HG02840 (cell line): ENCODE measurements around the gene CDK11A.
A peak's percentile ranks its signal among the peaks of the same experiment; 100 is the strongest.
"Not testable (repeated sequence)": the region's sequence is repeated elsewhere in the genome, so short reads cannot be mapped to it uniquely, and the experiment has no call there.

Experiments
- ATAC-seq: cut with Tn5 transposase; IDR thresholded peaks from one replicate; pipeline ENCODE4 v1.9.1; 2021; ENCODE audit warnings: mild to moderate bottlenecking, moderate library complexity, moderate number of reproducible peaks; ENCODE audit not compliant: unreplicated experiment, low FRiP score

Gene CDK11A

DNA sequence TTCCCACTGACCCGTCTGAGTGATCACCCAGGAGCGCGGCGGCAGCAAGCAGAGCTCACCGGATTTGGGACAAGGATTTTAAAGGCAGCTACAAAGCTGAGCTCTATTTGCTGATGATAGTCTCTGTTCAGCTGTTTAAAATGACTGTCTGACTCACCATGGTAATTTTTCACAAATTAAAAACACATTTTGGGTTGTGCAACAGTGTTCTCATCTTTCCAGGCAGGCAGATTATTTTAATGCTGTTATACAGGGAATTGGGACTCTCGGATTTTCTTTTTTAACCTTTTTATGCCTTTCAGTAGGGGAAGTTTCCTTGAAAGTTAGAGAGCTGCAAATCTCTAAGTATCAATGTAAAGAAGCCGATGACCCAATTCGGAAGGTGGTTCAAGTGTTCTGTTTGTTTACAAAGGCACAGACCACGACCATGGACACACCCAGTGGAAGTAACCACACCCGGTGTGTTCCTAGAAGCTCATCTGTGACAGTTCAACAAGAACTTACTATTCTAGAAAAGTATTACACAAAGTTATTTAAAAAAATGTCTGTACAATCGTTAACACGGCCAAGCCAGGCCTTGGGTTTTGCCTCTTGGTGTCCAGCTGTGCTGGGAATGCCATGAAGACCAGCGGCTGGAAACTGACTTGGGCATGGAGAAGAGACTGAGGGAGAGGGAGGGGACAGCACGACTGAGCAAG lies 4.3 kb upstream of the CDK11A start:
- ATAC-seq: not testable (repeated sequence)

DNA sequence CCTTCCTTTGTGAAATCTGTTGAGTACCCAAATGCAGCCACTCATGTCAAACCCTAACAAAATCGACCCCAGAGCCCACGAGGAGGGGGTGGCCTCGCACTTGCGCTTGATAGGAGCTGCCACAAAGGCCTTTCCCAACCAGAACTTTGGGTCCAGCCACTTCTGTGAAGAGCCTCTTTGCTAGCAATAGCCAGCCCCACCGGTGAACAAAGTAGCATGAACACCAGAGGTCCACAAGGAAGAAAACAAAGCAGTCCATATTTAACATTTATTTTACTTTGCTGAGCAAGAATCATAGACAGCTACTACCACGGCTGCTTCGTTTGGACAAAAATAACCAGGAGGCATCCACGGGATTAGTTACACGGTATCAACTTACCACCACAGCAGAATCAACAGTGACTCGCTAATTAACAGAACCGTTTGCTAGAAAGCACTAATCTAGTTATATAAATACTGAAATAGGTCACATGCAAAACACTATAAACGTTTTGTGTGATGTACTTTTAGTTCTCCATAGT lies 3.0 kb upstream of the CDK11A start:
- ATAC-seq: not testable (repeated sequence)

DNA sequence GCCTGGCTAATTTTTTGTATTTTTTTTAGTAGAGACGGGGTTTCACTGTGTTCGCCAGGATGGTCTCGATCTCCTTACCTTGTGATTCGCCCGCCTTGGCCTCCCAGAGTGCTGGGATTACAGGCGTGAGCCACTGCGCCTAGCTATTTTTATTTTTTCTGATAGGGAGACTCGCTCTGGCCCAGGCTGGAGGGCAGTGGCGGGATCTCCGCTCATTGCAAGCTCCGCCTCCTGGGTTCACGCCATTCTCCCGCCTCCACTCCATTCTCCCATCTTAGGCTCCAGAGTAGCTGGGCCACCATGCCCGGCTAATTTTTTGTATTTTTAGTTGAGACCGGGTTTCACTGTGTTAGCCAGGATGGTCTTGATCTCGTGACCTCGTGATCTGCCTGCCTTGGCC lies 1.9 kb upstream of the CDK11A start:
- ATAC-seq: not testable (repeated sequence)

DNA sequence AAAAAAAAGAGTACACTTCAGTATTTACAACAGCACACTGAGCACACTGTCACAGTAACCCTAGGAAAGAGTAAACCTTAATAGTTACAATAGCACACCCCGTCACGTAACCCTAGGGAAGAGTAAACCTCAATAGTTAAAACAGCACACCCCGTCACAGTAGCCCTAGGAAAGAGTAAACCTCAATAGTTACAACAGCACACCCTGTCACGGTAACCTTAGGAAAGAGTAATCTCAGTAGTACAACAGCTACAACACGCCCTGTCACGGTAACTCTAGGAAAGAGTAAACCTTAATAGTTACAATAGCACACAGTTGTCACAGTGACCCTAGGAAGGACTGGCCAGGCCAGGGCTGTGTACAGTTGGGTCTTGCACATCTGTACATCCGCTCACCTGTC lies 3.0 kb downstream of the CDK11A start:
- ATAC-seq: no peak

DNA sequence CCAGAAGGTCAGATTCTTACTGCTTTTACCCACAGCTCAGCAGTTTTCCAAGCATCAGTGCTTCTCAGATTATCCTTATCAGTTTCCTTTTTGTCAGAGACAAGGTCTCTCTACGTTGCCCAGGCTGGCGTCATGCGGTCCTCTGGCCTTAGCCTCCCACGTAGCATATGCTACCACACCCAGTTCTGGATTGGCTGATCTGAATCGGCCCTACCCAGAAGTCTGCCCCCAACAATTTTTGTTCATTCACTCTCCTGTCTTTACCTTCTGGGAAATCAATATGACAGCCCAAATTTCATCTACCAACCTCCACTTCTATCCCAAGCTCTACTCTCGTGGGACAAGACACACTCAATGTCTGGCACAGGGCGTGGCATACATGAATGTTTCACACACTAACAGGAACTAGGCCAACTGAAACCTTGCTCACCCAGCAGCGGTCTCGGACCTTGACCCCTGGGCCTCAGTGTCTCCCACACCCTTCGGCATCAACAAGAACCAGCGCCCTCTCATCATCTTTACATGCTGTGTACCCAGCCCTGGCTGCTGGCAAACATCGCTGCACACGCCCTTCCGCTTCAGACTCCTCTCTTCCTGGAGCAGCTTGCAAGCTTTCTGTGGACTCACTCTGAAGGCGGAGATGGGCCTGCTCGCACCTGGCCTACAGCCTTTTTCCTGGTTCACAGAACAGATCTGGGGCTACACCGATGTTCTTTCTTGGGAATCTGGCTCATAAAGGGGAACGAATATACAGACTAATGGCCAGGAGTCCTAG lies 8.9 kb downstream of the CDK11A start:
- not testable (repeated sequence) for ATAC-seq

DNA sequence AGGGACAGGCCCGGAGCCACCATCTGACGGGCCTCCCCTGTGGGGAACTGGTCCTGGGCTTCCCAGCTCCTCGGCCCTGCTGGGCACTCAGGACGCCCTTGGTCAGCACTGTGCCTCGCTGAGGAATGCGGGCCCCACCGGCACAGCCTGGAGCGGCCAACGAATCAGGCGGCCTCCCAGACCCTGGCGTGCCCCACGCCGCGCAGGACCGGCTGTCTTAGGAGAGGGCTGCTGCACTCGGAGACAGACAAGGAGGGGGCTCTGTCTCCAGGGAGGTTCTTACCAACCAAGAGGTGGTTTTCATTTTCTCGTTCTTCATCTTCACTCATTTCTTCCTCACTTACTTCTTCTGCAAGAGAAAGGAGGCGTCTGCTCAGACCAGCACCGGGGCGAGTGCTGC lies 16.3 kb downstream of the CDK11A start:
- not testable (repeated sequence) for ATAC-seq

DNA sequence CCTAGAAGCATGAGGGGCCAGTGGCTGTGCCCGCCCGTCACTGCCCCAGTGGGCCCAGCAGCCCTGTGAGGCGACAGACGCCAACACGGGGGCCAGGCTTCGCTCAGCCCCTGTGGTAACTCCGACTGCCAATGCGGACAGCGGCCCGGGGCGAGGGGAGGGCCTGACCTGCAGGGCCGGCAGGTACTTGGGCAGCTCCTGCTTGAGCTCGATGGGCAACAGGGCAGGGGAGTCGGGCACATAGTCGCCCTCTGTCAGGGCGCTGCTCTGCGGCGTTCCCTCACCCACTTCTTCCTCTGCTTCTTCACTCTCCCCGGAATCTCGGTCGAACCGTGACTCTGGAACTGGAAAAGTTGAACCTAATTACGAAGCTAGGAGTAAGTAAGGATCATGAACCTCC lies 16.9 kb downstream of the CDK11A start:
- not testable (repeated sequence) for ATAC-seq

DNA sequence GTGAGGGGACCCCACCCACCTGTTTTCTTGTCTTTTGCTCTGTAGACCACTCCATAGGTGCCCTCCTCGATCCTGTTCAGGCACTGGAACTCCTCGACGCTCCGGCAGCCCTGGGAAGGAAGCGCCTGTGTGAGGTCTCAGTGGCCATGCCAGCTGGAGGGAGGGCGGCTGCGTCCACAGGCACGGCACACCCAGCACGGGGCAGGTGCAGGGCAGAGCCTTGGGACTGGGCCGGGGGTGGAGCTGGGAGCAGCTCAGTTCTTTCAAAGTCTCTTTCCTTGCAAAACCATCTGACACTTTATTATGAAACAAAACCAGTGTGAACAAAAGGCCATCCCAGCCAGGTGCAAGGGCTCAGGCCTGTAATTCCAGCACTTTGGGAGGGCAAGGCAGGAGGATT lies 18.5 kb downstream of the CDK11A start:
- ATAC-seq: not testable (repeated sequence)

DNA sequence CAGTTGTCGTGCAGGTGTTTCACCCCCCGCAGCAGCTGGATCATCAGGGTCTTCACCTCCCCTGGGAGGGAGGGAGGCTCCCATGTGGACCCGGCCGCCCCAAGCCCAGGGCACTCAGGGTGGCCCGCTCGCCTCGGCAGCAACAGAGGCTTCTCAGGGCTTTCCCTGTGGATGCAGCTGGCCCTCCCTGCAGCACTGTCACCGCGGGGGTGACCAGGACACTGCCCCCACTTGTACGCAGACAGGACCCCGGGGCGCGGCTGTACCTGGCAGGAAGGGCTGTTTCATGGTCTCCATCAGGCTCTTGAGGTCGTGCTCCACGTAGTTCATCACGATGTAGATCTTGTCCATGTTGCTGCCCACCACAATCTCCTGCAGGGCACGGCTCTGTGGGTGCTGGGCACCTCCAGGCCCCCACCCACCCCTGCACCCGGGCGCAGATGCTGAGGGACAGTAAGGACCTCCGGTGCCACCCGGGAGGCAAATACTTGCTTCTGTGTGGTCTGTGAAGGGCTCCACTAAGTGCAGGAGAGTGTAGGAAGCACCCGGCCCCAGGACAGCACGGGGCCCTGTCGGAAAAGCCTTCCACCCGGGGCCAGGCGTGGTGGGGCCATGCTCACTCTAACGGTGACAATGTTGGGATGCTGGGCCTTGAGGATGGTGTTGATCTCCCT lies 19.7 kb downstream of the CDK11A start:
- ATAC-seq: not testable (repeated sequence)

DNA sequence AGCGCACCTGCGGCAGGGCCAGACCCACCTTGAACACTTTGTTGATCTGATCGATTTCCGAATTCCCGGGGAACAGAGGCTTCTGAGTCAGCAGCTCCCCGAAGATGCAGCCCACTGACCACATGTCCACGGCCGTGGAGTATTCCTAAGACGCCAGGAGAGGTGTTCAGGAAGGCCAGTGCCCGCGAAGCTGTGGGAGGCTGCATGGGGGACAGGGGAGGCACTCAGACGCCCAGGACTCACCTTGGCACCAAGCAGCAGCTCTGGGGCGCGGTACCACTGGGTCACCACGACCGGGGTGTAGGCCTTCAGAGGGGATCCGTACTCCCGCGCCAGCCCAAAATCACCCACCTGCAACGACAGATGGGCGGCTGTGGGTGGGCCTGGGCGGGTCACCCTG lies 20.4 kb downstream of the CDK11A start:
- ATAC-seq: no peak

DNA sequence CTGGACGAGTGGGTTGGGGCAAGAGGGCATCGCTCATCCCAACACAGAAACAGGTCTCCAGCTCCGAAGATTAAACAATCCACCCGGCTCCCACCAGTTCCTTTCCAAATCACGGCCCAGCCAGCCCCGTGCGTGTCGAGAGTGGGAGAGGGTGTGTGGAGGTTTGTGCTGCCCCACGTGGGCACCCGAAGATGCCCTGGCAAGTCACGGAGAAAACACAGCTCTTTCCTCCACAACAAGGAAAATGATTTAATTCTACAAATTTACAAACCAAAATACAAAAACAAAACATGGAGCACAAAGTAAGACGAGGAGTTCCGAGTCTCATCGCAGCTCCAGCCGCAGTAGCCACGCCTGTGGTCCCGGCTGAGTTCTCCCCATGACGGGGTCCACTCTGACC lies 21.7 kb downstream of the CDK11A start:
- ATAC-seq: not testable (repeated sequence)

DNA sequence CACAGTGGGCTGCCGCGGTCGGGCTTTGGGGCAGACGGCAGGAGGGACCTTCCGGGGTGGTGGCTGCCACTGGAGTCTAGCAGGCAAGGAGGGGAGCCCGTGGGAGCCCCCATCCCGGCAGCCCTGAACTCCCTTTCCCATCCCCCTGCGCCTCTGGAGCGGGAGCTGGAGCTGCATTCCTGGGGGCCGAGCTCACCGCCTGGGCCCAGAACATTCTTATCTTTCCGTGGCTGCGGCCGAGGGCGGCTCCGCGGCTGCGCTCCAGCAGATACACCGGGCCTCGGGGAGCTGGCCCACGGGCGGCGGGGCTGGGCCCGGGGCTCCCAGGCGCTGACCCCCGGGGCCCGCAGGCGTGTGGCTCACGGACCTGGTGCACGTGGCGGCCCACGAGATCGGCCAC lies 23.6 kb downstream of the CDK11A start:
- not testable (repeated sequence) for ATAC-seq

DNA sequence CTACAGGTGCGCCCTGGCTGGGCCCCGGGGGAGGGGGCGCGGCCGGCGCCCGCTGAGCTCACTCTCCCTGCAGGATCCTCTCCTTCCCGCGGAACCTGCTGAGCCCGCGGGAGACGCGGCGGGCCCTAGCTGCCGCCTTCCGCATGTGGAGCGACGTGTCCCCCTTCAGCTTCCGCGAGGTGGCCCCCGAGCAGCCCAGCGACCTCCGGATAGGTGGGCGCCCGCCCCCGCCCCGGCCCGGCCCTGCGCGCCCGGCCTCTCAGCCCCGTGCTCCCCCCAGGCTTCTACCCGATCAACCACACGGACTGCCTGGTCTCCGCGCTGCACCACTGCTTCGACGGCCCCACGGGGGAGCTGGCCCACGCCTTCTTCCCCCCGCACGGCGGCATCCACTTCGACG lies 24.1 kb downstream of the CDK11A start:
- ATAC-seq: not testable (repeated sequence)

DNA sequence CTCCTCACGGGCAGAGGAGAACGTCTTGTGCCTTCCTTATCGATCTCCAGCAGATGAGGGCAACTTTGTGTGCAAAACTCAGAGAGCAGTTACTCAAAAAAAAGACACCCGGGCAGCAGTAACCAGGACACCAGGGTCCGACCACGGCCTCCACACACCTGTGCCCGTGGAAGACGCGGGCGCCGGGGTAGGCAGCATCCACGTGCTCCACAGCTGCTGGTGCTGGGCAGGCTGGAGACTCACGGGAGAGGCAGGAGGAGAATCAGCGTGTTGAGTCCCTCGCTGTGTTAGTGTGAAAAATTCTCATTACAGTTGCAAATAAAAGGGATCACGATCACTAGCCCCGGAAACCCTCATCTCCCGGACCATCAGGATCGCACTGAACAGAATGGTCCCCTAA lies 25.1 kb downstream of the CDK11A start:
- ATAC-seq: not testable (repeated sequence)

DNA sequence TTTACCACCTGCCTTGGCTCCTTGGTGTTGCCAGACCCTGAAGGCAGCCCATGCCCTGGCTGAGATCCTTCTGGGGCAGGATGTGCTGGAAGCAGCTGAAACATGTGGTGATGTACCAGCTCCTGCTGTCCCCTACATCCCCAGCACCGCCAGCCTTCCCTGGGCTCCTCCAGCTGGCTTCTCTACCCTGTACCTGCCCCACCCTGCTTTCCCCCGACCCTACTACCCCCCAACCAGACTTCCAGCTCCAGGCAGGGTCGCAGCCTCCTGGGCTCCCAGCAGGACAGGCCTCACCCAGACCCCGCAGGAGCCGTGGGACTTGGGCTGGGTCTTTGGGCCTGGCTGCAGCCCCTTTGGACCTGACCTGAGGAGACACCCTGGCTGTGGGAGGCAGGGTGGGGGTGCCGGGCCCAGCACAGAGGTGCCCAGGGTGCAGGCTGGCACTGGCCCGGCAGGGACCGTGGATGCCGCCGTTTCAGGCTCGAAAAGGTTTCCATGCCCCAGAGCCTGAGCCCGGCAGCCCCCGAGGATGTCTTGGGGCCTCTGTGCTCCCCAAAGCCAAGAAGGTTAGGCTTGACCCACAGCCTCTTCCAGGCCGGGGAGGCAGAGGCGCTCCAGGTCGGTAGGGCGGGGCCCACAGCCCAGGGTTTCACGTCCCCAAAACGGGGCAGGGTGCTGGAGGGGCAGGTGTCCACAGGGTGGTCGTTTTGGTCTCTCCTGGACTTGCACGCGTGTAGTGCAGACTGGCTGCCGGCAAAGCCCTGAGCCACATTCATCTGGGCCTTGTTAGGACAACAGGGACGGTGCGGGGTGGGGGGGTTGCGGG lies 26.6 kb downstream of the CDK11A start:
- ATAC-seq: not testable (repeated sequence)

DNA sequence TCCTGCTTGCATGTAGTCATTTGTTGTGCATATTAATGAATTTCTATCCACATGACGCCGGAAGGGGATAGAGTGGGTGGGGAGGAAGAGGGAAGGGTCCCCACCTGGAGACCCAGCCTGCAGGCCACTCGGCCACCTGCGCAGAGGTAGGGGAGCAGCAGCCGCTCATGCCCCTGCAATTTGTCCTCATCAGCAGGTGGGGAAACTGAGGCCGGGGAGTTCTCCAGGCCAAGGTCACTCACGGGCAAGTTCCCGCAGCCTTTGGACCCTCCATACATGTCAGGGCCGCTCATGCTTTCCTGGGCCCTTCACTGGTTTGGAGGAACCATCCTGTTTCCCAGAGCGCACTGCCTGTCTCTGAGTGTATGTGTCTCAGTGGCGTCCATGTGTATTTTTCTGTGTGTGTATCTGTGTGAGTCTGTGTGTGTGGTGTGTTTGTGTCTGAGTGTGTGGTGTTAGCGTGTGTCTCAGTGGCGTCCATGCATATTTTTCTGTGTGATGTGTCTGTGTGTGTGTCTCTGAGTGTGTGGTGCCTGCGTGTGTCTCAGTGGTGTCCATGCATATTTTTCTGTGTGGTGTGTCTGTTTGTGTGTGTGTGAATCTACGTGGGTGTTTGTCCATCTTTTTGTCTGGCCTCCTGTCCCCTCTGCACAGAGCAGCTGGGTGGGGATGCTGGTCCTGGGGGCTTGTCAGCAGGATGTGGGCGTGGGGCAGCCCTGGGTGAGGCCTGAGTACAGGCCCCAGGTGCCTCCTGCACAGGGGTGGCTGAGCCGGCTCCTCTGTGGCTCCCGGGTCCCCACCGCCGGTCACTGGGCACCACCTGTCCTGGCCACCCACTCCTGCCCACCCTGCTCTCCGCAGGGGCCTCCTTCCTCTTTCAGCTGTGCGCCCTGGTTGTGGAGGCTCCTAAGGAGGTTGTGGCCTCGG lies 27.5 kb downstream of the CDK11A start:
- ATAC-seq: not testable (repeated sequence)

DNA sequence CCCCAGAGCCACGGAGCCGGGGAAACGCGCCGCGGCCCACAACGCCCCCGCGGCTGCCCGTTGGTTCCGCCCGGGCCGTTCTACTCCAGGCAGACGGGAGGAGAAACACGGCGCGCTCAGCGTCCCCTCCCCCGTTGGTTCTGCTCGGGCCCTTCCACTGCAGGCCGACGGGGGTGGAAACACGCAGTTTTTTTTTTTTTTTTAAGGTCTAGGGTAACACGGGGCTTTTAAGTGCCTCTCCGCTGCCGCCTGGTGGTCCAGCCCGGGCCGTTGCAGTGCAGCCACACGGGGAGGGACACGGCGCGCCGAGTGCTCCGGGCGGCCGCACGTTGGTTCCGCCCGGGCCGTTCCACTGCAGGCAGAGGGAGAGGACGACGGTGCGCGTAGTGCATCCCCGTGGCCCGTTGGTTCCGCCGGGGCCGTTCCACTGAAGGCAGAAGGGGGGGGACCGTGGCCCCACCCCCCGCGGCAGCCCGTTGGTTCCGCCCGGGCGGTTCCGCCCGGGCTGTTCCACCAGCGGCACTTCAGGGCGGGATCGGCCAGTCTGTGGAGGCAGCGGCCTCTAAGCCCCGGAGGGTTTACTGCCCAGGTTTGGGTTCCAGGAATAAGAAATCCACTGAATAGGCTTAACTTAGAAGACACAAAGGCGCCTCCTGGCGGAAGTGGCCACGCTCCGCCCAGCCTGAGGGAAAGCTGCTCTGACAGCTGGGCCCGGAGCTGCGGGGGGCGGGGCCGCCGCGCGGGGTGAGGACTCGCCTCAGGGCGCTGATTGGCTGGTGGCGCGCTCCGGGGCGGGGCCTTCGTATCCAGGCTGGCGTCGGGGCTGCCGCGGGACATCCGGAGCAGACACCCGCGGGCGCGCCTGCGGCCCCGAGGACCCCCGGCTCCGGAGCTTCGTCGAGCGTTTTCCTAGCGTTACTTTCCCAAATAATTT lies 31.2 kb downstream of the CDK11A start, which contains the start of gene SLC35E2B:
Gene SLC35E2B (minus strand): TSS at position 82 of the 934 bp plus-strand sequence. CDS start 16,096 bp downstream, outside the sequence.
- ATAC-seq: peak; percentile 79

DNA sequence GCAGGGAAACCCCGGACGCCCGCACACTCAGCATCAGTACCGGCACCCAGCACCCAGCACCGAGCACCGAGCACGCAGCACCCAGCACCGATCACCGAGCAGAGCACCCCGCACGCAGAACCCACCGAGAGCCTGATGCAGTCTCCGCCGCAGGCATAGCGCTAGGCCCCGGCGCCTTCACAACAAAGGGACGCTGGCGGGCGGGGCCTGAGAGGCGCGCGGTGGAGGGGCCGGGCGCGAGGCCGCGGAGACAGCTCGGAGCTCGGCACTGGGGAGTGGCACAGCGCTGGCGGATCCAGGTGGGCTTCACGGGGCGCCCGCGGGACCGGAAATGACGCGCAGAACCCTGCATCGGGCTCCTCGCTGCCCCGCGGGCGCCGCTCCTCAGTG lies 31.8 kb downstream of the CDK11A start:
- ATAC-seq: peak; percentile 25
